Calu3 (cell line): ENCODE measurements around the gene TP53I11. TPM values are rescaled to one million over a fixed set of nuclear protein-coding genes. Genes with fewer than 3 reads are reported as not detected.

Experiments used
- BruUV-seq: library from RNA; stranded (reverse); fragments of 400-500 nt; replicated peaks from 2 replicates; lab custom pipeline; 2021; lab: Mats Ljungman, UMichigan
- CTCF ChIA-PET: fragments of 300-600 bp; sonication (Branson Sonifier 250); formaldehyde crosslinking; loops from one replicate; lab custom pipeline; 2022; ENCODE audit warnings: antibody characterized with exemption; lab: Charles Lee
- DNase-seq: peaks from one replicate; pipeline ENCODE4 v3.0.0; 2022
- H3K27ac Mint-ChIP-seq: one replicate; pipeline ENCODE4 v1.8.0; 2022; ENCODE audit warnings: mixed read lengths; ENCODE audit not compliant: unreplicated experiment
- H3K27me3 Mint-ChIP-seq: one replicate; pipeline ENCODE4 v1.8.0; 2022; ENCODE audit warnings: mixed read lengths; ENCODE audit not compliant: unreplicated experiment
- H3K36me3 Mint-ChIP-seq: one replicate; pipeline ENCODE4 v1.8.0; 2022; ENCODE audit warnings: mild to moderate bottlenecking, moderate library complexity, mixed read lengths; ENCODE audit not compliant: insufficient read depth, unreplicated experiment
- H3K4me1 Mint-ChIP-seq: one replicate; pipeline ENCODE4 v1.8.0; 2022; ENCODE audit warnings: mild to moderate bottlenecking, low read depth, mixed read lengths; ENCODE audit not compliant: unreplicated experiment
- H3K4me3 Mint-ChIP-seq: one replicate; pipeline ENCODE4 v1.8.0; 2022; ENCODE audit warnings: mild to moderate bottlenecking, low read depth, moderate library complexity, mixed read lengths; ENCODE audit not compliant: unreplicated experiment
- H3K9me3 Mint-ChIP-seq: one replicate; pipeline ENCODE4 v1.8.0; 2022; ENCODE audit warnings: low read depth, mixed read lengths; ENCODE audit not compliant: unreplicated experiment
- intact Hi-C: fragments of 100-400 bp; cut with micrococcal nuclease; formaldehyde crosslinking; loops from one replicate; pipeline ENCODE4 v1.10.0; 2022; ENCODE audit not compliant: unreplicated experiment
- total RNA-seq: library from RNA; stranded (reverse); gene quantifications from 2 replicates; pipeline ENCODE4 v1.2.3, GENCODE V29; 2022
- TF ChIP-seq, protein P1 (sequence below): fragments of 200-600 bp; IDR thresholded peaks from one replicate; pipeline ENCODE4 v1.8.0; 2022; ENCODE audit warnings: antibody characterized with exemption; ENCODE audit not compliant: unreplicated experiment

TP53I11 gene
- total RNA-seq, 1 experiment from 2014 or later, result 27.8 TPM

DNA sequence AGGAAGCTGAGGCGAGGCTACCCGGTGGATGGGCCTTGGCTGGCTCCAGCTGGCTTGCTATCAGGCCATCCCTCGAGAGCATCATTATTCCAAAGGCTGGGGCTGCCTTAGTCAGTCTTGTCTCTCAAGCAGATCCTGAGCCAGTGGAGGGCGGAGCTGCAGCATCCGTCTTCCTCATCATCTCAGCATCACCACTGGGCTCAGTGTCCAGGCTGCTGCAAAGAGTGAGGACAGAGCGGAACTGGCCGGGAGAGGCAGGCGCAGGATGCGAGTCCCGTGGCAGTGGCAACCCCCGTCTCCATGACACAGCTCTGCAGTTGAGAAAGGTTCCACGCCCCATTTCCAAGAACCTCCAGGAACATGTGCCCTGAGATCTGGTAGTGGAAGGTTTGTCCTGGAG lies 4.4 kb downstream of the TP53I11 start:
- intact Hi-C loops, result no loop called here
- H3K4me1 Mint-ChIP-seq, result no peaks in the 10 kb centered on the region

DNA sequence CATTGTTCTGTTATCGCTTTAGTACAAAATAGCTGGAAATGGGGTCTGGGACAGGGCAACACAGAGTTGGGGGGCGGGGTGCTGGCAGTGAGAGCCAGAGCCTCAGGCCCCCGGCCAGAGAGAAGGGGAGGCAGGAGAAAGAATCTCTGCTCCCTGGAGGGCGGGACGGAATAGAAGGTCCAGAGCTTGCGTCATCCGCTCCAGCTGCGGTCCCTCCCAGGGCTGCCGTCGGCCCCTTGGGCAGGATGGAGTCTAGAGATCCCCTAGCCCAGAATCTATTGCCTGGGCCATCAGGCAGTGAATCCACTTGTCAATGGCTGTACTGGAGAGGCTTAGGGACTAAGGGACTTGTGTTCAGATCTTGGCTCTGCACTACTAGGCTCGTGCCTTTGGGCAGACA lies 5.0 kb downstream of the TP53I11 start:
- CTCF ChIA-PET, result interaction anchor here (1.3 kb wide), 1 partner anchor 160 kb away, joined by 4 read pairs; no protein-coding TSS in a partner anchor
- no TSS peak for BruUV-seq
- DNase-seq, result no peak
- Mint-ChIP-seq H3K4me3 (no peak overlapping the region), H3K4me1 (no peaks in the 10 kb centered on the region), H3K27me3 (peaks cover 29% of the 10 kb centered on the region), H3K27ac (no peak overlapping the region), H3K9me3 (no peaks in the 10 kb centered on the region), H3K36me3 (peaks cover 6% of the 10 kb centered on the region)
- TF ChIP-seq, protein P1, sequence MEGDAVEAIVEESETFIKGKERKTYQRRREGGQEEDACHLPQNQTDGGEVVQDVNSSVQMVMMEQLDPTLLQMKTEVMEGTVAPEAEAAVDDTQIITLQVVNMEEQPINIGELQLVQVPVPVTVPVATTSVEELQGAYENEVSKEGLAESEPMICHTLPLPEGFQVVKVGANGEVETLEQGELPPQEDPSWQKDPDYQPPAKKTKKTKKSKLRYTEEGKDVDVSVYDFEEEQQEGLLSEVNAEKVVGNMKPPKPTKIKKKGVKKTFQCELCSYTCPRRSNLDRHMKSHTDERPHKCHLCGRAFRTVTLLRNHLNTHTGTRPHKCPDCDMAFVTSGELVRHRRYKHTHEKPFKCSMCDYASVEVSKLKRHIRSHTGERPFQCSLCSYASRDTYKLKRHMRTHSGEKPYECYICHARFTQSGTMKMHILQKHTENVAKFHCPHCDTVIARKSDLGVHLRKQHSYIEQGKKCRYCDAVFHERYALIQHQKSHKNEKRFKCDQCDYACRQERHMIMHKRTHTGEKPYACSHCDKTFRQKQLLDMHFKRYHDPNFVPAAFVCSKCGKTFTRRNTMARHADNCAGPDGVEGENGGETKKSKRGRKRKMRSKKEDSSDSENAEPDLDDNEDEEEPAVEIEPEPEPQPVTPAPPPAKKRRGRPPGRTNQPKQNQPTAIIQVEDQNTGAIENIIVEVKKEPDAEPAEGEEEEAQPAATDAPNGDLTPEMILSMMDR, result no peak
- intact Hi-C loops, result no loop called here

More for the DNA sequence above, 4.4 kb downstream of the TP53I11 start:
- Mint-ChIP-seq H3K27ac (no peak overlapping the region), H3K9me3 (no peaks in the 10 kb centered on the region), H3K27me3 (peaks cover 29% of the 10 kb centered on the region), H3K36me3 (peaks cover 7% of the 10 kb centered on the region), H3K4me3 (no peak overlapping the region)
- TF ChIP-seq, protein P1, result no peak
- CTCF ChIA-PET, result no interaction called here
- no peak for DNase-seq
- BruUV-seq, result no TSS peak

DNA sequence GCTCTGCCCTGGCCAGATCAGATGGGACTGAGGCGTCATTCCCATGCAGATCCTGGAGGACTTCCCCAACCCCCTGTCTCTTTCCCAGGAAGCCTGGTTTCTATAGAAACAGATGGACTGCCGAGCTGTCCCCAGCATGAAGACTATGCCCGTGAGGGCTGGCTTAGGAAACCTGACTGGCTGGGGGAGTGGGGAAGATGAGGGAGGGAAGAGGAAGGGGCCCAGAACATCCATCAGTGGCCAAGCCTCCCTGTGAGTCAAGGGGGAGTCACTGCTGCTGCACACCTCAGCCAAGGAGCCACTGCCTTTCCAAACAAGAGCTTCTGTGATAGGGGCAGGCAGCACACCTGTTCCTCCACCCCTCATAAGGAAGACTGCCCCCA lies 5.8 kb downstream of the TP53I11 start:
- peaks cover under 1% of the 10 kb centered on the region for H3K36me3 Mint-ChIP-seq
- TF ChIP-seq, protein P1, result no peak
- H3K27ac Mint-ChIP-seq, result no peak overlapping the region
- H3K4me1 Mint-ChIP-seq, result no peaks in the 10 kb centered on the region
- BruUV-seq, result no TSS peak
- no peaks in the 10 kb centered on the region for H3K9me3 Mint-ChIP-seq
- CTCF ChIA-PET, result interaction anchor here (0.6 to 1.3 kb wide), 3 partner anchors 14 to 161 kb away, joined by 4 to 9 read pairs (median 4); no protein-coding TSS in a partner anchor
- no peak for DNase-seq
- peaks cover 29% of the 10 kb centered on the region for H3K27me3 Mint-ChIP-seq
- no peak overlapping the region for H3K4me3 Mint-ChIP-seq
- intact Hi-C loops, result no loop called here

DNA sequence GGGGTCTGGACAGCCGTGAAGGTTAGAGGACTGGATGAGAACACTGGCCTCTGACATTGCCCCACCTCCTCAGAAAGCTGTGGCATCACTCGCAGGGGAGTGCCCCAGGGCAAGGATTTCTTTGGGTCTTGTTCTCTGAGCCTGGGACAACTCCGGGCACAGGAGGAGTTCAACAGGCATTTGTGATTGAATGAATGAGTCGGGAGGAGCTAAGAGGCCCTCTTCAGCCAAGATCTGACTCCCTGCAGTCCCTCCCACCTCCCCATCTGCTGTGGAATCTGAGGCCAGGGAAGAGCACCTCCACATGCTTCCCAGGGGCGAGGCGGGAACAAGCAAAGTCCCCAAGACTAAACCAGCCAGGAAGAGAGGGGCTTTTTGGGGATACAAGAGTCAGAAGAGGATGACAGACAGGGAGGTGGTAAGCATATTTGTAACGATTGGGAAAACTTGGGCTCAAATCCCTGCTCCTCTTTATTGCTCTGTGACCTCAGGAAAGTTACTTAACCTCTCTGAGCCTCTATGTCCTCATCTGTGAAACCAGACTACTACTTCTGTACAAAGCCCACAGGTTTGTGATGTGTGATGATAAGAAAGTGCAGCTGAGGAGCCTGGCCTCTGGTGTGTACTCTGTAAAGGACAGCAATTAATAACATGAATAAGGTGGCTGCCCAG lies 6.4 kb downstream of the TP53I11 start:
- H3K9me3 Mint-ChIP-seq, result no peaks in the 10 kb centered on the region
- H3K4me1 Mint-ChIP-seq, result no peaks in the 10 kb centered on the region
- H3K36me3 Mint-ChIP-seq, result no peaks in the 10 kb centered on the region
- no TSS peak for BruUV-seq
- no peak overlapping the region for H3K4me3 Mint-ChIP-seq
- CTCF ChIA-PET, result interaction anchor here (1.3 kb wide), 1 partner anchor 162 kb away, joined by 4 read pairs; no protein-coding TSS in a partner anchor
- intact Hi-C loops, result no loop called here
- no peak for DNase-seq
- no peak overlapping the region for H3K27ac Mint-ChIP-seq
- peaks cover 29% of the 10 kb centered on the region for H3K27me3 Mint-ChIP-seq
- TF ChIP-seq, protein P1, result no peak
